NCI-H1092 treated with DMSO at 0.1 percent for 48 hours (cell line): Measurements from ENCODE around the gene LRRC8E.
A peak's percentile ranks its signal among the peaks of the same experiment; 100 is the strongest.

Experiments
- DNase-seq: peaks from one replicate; lab custom pipeline; 2025; lab: John Stamatoyannopoulos, UW

The LRRC8E gene

DNA sequence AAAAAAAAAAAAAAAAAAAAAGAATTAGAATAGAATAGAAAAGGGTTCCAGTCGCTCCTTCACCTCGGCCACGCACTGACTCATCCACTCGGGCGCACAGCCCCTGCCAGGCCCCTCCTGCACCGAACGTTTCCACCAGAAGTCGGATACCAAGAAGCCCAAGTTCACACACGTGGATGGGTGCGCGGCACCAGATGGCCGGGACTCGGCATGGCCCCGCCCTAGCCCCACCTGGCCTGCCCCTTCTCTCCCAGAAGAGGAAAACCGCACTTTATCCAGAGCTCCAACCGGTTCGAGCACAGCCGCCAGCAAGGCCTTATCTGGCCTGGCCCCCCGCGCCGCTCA is 20.0 kb upstream of the LRRC8E start:
- no peak for DNase-seq

DNA sequence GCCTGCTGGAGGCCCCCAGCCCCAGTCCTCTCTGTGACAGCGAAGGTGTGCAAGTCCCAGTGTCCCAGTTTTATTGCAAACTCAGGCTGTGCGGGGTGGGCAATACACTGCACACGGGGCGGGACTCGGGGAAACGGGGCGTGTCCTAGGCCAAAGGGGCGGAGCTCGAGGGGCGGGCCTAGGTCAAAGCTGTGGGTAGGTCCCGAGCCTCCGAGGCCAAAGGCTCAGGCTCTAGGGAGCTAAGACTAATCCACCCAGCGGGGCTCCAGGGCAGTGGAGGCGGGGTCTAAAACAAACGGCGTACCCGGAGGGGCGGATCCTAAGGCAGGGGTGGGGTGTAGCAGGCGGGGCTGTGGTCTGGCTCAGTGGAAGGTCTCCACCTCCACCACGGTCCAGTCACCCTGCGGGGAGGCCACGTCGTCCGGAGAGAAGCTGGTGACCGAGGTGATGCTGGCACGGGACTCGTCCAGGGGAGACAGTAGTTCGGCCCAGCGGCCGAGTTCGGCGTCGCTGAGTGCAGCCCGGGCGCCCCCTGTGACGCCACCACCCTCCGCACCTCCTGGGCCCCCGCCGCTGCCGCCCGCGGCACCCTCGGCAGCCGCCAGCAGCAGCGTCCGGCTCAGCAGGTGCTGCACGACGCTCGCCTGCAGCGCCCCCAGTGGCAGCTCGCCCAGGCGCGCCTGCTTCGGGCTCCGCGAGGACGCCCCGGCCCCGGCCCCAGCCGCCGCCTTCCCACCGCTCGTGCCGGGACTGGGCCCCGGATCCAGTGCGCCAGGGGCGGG is 19.4 kb upstream of the LRRC8E start:
- DNase-seq: no peak

DNA sequence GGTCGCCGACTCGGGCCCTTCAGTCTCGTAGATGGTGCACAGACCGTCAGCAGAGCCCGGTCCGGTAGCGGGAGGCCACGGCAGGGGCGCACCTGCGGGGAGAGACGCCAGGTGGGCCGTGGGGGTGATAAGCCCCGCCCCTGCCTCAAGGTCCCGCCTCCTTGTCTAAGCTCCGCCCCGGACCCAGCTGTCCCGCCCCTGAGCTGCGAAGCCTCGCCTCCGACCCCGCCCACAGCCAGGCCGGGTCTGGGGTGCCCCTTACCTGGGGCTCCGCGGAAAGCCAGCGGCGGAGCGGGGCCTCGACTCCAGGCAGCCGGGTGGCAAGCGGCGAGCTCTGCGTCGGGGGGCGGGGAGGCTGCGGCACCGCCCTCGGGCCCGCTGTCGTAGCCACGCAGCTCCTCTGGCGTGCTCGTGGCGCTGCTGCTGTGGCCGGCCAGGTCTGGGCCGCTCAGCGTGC is 18.8 kb upstream of the LRRC8E start:
- no peak for DNase-seq

DNA sequence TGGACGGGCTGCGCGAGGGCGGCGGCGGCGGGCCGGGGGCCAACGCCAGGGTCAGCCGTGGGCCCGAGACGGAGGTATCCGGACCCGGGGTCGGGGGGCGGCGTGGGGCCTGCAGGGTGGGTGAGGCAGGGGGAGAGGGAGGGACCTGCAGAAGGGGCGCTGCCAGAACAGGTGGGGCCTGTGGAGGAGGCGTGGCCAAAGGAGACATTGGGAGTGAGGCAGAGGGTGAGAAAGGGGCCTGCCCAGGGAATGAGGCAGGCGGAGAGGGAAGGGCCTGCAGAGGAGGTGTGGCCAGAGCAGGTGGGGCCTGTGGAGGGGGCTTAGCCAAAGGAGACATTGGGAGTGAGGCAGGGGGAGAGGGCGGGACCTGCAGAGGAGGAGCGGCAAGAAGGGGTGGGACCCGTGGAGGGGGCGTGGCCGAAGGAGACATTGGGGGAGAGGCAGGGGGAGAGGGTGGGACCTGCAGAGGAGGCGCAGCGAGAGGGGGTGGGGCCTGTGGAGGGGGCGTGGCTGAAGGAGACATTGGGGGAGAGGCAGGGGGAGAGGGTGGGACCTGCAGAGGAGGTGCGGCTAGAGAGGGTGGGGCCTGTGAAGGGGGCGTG is 18.3 kb upstream of the LRRC8E start:
- no peak for DNase-seq

GRCh38 chr19:7870571-7871436 is 17.5 kb upstream of the LRRC8E start:
- peak; percentile 19 for DNase-seq

- DNase-seq: no peak
Observed at GRCh38 chr19:7871437-7872305, 16.6 kb upstream of the LRRC8E start.

- no peak for DNase-seq
Observed at GRCh38 chr19:7872306-7873204, 15.8 kb upstream of the LRRC8E start.

DNA sequence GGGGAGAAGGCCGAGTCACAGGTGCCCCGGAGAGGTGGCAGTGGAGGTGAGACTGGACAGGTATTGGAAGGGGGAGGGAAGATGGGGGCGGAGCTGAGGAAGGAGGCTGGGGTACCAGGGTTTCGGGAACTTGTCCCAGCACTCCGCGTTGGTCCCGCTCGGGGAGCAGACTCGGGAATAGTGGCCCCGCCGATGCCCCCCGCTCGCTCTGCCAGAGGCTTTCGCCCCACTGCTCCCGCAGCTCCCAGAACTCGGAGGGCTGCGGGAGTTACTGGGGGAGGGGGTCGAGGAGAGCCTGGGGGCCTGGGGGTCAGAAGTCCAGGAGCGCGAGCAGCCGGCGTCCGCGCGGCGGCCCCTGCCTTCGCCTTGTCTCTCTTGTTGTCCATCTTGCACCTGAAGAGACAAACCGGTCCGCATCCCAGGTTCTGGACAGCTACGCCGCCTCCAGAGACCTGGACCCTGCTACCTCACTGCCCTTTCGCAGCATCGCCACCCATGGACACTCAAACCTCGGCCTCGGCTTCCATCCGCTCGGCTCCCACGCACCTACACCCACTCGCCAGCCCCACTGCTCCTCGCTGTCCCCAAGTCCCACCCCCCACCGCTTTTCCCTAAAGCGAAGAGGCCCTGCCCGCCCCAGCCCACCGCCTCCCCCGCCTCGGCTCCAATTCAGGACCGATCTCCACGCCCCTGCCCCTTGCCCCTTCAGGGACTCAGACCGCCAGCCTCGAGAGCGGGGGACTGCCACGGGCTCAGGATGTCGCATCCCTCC is 14.8 kb upstream of the LRRC8E start:
- DNase-seq: peak; percentile 19

DNA sequence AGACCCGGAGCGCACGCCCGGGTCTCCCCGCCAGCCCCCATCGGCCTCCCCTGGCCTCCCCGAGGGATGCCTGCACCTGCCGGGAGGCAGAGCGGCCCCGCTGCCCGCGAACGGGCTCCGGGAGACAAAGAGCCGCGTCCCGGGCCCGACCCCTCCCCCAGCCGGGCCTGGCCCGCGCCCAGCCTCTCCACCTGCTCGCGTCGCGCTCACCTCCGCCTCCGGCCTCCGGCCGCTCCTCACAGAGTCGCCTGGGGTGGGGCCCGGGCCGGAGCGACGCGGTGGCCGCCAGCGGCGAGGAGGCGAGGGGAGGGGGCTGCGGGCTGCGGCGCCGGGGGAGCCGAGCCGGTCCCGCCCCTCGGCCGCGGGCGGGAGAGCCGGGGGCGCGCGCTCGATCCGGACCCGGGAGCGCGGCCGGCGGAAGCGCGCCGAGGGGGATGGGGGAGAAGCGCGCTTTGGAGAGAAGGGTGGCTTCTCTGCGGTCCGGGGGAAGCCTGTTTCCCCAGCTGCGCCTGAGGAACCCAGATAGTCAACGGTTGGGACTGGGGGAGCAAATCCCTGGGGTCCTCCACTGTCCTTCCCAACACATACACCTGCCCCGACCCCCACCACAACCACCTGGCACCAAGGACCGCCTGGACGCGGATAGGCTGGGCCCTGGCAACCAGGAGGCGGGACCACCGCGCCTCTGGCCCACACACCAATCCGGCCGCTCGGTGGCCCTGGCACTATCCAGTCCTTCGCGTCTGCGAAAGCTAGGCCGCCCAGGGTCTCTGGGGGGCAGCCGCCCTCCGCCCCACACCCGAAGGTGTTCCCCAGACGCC is 14.0 kb upstream of the LRRC8E start, which contains the start of gene PRR36:
TSS of gene PRR36 (minus strand) at position 315 of the 821 bp plus-strand sequence. CDS start 701 bp downstream, outside the sequence.
- peak; percentile 94 for DNase-seq

- no peak for DNase-seq
Observed at GRCh38 chr19:7874897-7875273, 13.4 kb upstream of the LRRC8E start.

DNA sequence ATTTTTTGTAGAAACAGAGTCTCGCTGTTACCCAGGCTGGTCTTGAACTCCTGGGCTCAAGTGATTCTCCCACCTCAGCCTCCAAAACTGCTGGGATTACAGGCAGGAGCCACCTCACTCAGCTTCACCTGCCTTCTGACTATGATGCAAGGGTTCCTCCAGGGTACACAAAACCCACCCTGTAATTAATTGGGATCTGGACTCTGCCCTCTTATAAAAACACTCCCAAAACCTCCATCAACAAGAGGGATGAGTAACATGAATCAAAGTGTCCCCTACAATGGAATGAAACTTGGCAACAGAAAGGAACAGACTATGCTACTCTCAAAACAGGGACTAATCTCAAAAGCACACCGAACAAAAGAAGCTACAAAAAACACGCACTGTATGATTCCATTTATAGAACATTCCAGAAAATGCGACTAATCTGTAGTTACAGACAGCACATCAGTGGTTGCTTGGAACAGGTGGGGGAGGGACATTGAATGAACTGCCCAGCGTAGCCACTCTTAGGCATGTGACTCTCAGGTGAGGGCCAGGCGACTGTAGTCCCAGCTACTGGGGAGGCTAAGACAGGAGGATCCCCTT is 11.0 kb upstream of the LRRC8E start:
- no peak for DNase-seq

DNA sequence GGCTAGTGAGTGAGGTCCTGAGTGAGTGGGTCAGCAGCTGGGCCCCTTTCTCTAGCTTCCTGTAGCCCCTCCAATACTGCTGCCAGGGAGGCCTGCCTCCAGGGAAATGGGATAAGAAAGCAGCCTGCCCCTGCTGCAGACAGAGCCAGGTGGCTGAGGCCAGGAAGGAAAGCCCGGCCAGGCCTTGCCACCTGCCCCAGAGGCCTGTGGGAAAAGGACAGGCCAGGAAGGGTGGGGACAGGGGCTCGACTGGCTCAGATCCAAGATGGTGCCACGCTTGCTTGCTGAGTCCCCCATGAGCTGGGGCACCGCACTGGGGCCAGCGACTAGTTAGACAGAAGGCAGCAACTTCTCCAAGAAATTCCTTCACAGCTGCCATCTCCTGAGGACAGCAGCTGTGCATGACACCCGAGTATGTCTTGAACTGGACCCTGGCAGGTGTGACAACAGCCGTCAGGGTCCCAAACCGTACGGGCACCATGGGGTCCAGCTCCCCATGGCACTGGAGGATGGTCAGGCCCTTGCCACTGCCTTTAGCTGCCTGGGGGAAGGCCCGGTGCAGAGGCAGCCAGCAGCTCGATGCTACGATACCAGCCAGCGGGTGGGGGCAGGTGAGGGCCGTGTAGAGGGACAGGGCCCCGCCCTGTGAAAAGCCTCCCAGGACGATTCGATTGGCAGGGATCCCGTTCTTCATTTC is 9.1 kb upstream of the LRRC8E start:
- no peak for DNase-seq

DNA sequence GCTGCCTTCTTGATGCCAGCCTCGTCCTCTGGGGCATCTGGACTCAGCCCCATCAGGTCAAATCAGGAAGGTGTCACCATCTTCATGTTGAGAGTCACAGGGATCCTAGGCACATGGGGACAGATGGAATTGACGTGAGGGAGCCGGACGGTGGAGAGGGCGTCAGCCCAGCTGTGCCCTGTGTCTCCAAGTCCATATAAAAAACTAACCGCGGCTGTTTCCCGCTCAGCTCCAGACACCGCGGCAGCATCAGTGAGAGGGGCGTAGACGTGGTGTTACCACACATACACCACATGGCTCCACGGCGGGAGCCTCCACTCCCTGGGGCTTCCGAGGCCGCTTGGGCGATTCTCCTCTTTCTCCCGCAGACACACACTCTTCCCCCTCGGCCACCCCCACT is 8.5 kb upstream of the LRRC8E start:
- no peak for DNase-seq

GRCh38 chr19:7881910-7882309 is 6.4 kb upstream of the LRRC8E start:
- no peak for DNase-seq

- DNase-seq: no peak
Observed at GRCh38 chr19:7883105-7883504, 5.2 kb upstream of the LRRC8E start.

DNA sequence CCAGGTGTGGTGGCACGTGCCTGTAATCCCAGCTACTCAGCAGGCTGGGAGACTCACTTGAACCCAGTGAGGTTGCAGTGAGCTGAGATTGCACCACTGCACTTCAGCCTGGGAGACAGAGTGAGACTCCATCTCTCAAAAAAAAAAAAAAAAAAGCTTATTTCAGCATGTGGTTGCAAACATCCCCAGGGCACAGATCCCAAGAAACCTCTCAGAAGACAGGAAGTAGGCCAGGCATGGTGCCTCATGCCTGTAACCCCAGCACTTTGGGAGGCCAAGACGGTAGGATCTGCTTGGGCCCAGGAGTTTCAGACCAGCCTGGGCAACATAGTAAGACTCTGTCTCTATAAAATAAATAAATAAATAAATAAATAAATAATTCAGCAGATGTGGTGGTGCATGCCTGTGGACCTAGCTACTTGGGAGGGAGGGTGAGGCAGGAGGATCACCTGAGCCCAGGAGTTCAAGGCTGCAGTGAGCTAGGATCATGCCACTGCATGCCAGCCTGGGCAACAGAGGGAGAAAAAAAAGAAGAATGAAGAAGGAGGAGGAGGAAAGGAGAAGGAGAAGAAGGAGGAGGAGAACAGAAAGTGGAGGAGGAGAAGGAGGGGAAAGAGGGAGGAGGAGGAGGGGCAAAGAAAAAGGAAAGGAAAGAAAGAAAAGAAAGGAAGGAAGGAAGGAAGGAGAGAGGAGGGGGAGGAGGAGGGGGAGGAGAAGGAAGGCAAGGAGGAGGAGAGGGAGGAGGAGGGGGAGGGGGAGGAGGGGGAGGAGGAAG is 4.3 kb upstream of the LRRC8E start:
- no peak for DNase-seq

- DNase-seq: no peak
Observed at GRCh38 chr19:7885818-7886217, 2.5 kb upstream of the LRRC8E start.
